ENCODE measurements around the gene GDF7.
A peak's percentile ranks its signal among the peaks of the same experiment; 100 is the strongest.

GDF7 gene

DNA sequence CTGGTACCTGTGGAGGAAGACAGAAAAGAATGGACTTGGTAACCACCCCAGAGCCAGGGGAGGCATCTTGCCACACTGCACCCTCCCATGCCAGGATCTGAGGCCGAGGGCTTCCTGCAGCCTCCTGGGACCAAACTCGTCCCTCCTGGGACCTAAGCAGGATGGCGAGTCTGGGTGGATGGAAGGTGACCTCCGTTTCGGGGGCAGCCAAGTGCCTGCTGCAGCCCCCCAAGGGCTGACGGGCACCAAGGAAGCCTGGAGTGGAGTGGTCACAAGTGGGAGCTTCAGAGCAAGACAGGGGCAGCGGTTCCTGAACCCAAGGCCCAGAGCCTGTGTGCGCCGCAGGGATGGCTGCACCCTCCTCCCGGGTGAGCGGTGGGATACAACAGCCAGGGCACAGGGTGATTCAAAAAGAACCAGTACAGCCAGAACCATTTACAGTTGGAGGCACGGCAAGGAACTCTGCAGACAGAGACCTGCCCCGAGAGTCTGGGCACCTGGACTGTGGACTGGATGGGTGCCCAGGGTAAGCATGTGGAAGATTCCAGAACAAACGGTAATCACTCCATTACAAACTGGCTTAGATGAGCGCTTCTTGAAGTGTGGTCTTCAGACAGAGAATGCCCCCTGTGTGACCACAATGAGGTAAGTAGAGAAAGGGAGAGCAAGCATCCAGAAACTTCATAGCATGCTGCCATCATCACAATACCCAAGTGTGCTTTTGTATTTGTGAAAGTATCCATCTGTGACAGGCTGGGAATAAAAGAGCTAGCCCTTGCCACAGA, 28.1 kb upstream of the GDF7 start:
- Histone ChIP-seq H3K4me3 (ENCODE audit: severe bottlenecking) (no peak overlapping the region), H3K27me3 (ENCODE audit: insufficient read depth, poor library complexity, severe bottlenecking) (no peaks in the 10 kb centered on the region), H3K4me1 (ENCODE audit: insufficient read depth, poor library complexity, severe bottlenecking) (peaks cover 27% of the 10 kb centered on the region), H3K27ac (ENCODE audit: poor library complexity, severe bottlenecking) (no peak overlapping the region), H3K36me3 (ENCODE audit: low read depth) (no peaks in the 10 kb centered on the region), H3K9me3 (ENCODE audit: severe bottlenecking) (no peaks in the 10 kb centered on the region)
- DNase-seq (ENCODE audit: low spot score), result no peak
- TF ChIP-seq, protein P1, sequence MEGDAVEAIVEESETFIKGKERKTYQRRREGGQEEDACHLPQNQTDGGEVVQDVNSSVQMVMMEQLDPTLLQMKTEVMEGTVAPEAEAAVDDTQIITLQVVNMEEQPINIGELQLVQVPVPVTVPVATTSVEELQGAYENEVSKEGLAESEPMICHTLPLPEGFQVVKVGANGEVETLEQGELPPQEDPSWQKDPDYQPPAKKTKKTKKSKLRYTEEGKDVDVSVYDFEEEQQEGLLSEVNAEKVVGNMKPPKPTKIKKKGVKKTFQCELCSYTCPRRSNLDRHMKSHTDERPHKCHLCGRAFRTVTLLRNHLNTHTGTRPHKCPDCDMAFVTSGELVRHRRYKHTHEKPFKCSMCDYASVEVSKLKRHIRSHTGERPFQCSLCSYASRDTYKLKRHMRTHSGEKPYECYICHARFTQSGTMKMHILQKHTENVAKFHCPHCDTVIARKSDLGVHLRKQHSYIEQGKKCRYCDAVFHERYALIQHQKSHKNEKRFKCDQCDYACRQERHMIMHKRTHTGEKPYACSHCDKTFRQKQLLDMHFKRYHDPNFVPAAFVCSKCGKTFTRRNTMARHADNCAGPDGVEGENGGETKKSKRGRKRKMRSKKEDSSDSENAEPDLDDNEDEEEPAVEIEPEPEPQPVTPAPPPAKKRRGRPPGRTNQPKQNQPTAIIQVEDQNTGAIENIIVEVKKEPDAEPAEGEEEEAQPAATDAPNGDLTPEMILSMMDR (IDR thresholded peaks at IDR 0.05; ENCODE audit: poor library complexity, severe bottlenecking), result no peak
- no peak for ATAC-seq (ENCODE audit: low read depth)

- no peak overlapping the region for H3K4me3 ChIP-seq (ENCODE audit: severe bottlenecking)
- no peak for DNase-seq (ENCODE audit: low spot score)
- peak overlapping the region; percentile 73 for H3K27ac ChIP-seq (ENCODE audit: poor library complexity, severe bottlenecking)
- TF ChIP-seq, protein P1 (IDR thresholded peaks at IDR 0.05; ENCODE audit: poor library complexity, severe bottlenecking), result no peak
- H3K27me3 ChIP-seq (ENCODE audit: insufficient read depth, poor library complexity, severe bottlenecking), result no peaks in the 10 kb centered on the region
- H3K9me3 ChIP-seq (ENCODE audit: severe bottlenecking), result no peaks in the 10 kb centered on the region
- no peak for ATAC-seq (ENCODE audit: low read depth)
- peaks cover 13% of the 10 kb centered on the region for H3K4me1 ChIP-seq (ENCODE audit: insufficient read depth, poor library complexity, severe bottlenecking)
- no peaks in the 10 kb centered on the region for H3K36me3 ChIP-seq (ENCODE audit: low read depth)
Observed at GRCh38 chr2:20640411-20641122, 26.4 kb upstream of the GDF7 start.

DNA sequence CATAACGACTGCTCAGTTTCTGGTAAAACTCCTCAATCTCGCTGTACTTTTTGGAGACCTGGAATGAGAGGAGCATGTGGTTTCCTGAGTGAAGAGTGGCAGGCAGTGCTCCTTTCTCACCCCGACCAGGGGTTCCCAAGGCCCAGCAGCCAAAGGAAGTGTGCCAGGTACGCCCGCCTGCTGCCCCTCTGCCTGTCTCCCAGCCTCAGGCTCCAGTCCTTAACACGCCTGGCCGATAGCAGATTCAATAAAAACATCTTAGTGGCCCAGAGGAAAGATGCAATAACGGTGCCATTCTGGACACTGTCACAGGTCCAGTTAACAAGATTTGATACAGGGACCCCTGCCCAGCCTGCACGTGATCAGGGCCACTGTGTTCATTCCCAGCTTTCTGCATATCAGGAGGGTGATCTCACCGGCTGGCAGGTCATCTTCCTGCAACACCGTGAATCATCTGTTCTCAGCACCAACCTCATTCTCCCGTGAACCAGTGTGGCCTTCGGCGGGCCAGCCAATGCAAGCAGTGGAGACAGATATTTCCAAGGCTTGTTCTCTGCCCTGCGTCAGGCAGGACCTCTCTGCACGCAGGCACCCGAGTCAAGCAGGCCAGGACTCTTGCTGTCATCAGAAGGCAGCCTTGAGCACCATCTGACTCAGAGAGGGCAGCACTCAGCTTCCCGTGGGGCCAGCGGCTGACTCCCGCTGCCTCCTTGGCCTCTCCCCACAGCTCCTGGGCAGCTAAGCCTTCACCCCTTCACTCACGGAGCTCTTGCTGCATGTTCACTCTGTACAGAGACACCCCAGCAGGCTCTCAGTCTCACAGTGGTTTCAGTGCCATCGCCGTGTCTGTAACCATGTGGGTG, 25.6 kb upstream of the GDF7 start:
- ATAC-seq (ENCODE audit: low read depth) (peak; percentile 90), DNase-seq (ENCODE audit: low spot score) (peak; percentile 91)
- peak overlapping the region; percentile 73 for H3K27ac ChIP-seq (ENCODE audit: poor library complexity, severe bottlenecking)
- H3K4me3 ChIP-seq (ENCODE audit: severe bottlenecking), result no peak overlapping the region
- H3K4me1 ChIP-seq (ENCODE audit: insufficient read depth, poor library complexity, severe bottlenecking), result peaks cover 13% of the 10 kb centered on the region
- H3K36me3 ChIP-seq (ENCODE audit: low read depth), result no peaks in the 10 kb centered on the region
- TF ChIP-seq, protein P1 (IDR thresholded peaks at IDR 0.05; ENCODE audit: poor library complexity, severe bottlenecking), result no peak
- H3K27me3 ChIP-seq (ENCODE audit: insufficient read depth, poor library complexity, severe bottlenecking), result no peaks in the 10 kb centered on the region
- no peaks in the 10 kb centered on the region for H3K9me3 ChIP-seq (ENCODE audit: severe bottlenecking)

DNA sequence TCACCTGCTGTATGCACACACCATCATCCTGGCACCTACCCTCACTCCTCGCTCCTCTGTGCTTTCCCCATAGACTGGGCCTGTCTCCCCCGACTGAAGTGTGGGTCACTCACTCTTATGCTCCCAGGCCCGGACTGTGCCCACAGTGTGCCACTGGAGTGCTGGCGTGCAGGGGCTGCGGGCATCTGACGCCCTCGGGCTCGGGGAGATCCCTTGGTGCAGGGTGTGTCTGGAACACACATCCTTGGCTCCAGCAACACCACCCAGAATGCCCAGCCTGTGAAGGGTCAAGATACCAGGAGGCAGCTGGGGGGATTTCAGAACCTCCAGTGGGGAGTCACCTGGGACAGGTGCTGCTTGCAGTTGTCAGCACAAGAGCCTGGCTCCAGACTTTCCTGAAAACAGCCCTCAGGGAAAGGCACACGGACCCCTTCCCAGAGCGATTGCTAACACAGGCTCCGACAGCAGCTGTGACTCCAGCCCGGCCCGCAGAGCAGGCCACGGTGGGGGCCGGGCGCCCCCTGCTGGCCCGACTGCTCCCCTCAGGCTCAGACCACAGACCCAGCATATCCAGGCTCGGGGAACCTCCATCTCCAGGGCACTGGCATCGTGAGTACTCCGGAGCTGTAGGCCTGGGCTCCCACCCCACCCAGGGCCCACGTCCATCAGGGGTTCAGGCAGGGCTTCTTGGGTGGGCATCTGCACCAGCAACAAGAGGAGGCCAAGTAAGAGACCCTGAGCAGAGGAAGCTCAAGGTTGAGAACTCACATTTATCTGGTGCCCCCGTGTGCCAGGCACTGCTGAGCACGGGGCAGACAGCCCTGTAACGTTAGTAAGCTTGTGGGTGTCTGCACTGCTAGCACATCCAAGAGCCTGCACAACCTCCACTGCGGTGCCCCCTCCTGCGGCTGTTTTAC, 24.6 kb upstream of the GDF7 start:
- no peak overlapping the region for H3K4me3 ChIP-seq (ENCODE audit: severe bottlenecking)
- H3K27ac ChIP-seq (ENCODE audit: poor library complexity, severe bottlenecking), result peak overlapping the region; percentile 73
- TF ChIP-seq, protein P1 (IDR thresholded peaks at IDR 0.05; ENCODE audit: poor library complexity, severe bottlenecking), result peak; percentile 96
- H3K9me3 ChIP-seq (ENCODE audit: severe bottlenecking), result no peaks in the 10 kb centered on the region
- peaks cover 13% of the 10 kb centered on the region for H3K4me1 ChIP-seq (ENCODE audit: insufficient read depth, poor library complexity, severe bottlenecking)
- H3K27me3 ChIP-seq (ENCODE audit: insufficient read depth, poor library complexity, severe bottlenecking), result no peaks in the 10 kb centered on the region
- DNase-seq (ENCODE audit: low spot score) (no peak), ATAC-seq (ENCODE audit: low read depth) (peak; percentile 80)
- no peaks in the 10 kb centered on the region for H3K36me3 ChIP-seq (ENCODE audit: low read depth)

All from RWPE2 (cell line).